ENCODE results near the gene THEM4. TPM values are rescaled to one million over a fixed set of nuclear protein-coding genes. Genes with fewer than 3 reads are reported as not detected.
"Not testable (repeated sequence)": the region's sequence is repeated elsewhere in the genome, so short reads cannot be mapped to it uniquely, and the experiment has no call there.

Gene THEM4
- total RNA-seq, 1 experiment from 2014 or later = 41.4 TPM

DNA sequence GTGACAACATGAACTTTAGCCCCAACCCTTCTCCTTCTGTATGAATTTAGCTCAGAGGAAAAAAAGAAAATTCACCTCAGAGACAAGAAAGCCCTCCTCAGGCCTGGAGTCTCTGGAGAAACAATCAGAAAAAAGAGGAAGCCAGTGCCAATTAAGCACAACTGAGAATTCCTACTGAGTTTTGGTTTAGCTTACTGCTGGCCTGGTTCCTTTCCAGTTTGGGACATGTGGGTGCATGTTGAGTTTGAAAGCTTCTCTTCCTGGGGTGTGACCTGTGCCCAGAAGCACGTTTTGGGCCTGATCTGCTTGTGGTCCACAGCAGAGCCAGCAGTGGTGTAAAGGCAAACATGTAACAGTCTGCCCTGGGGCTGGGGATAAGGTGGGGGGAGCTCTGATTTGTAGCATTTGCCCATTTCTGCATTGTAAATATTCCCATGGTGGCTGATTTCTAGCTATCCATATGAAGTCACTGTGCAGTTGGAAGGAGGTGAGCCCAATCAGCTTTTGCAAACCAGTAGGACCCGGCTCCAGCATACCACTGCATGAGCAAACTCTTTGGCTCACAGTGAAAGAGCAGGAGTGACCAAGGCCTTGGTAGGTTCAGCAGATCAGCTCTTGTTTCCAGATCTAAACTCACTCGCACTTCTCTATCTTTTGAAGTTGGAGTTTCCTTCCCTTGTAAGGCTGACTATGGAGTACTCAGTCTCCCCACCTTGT, 51.1 kb downstream of the THEM4 start:
- no peak for DNase-seq
- intact Hi-C loops (cut with micrococcal nuclease; ENCODE audit: unreplicated experiment) = no loop called here
- ChIA-PET CTCF (interaction anchor here (0.7 kb wide), 1 partner anchor 16 kb away, joined by 3 read pairs; no protein-coding TSS in a partner anchor), POLR2A (ENCODE audit: unreplicated experiment) (interaction anchor here (0.6 kb wide), 1 partner anchor 19 kb away, joined by 3 read pairs; the partner anchor contains the start of gene C2CD4D)
- H3K27me3 ChIP-seq (ENCODE audit: insufficient read depth, low read depth) = no peaks in the 10 kb centered on the region
- H3K27ac ChIP-seq = no peak overlapping the region
- H3K4me2 ChIP-seq = no peak overlapping the region
- no peaks in the 10 kb centered on the region for H3F3A ChIP-seq (ENCODE audit: insufficient read depth, low read depth)
- no peaks in the 10 kb centered on the region for H3K36me3 ChIP-seq (ENCODE audit: low read depth)
- no peak overlapping the region for H2AFZ ChIP-seq
- no peaks in the 10 kb centered on the region for H3K9me3 ChIP-seq (ENCODE audit: insufficient read depth, low read depth)
- no peaks in the 10 kb centered on the region for H3K9me2 ChIP-seq (ENCODE audit: insufficient read depth)
- H3K4me3 ChIP-seq = no peak overlapping the region
- no peaks in the 10 kb centered on the region for H4K20me1 ChIP-seq (ENCODE audit: insufficient read depth)
- no peak for TF ChIP-seq EZH2 (IDR thresholded peaks at IDR 0.05; ENCODE audit: low read depth)
- TF ChIP-seq, protein P1, sequence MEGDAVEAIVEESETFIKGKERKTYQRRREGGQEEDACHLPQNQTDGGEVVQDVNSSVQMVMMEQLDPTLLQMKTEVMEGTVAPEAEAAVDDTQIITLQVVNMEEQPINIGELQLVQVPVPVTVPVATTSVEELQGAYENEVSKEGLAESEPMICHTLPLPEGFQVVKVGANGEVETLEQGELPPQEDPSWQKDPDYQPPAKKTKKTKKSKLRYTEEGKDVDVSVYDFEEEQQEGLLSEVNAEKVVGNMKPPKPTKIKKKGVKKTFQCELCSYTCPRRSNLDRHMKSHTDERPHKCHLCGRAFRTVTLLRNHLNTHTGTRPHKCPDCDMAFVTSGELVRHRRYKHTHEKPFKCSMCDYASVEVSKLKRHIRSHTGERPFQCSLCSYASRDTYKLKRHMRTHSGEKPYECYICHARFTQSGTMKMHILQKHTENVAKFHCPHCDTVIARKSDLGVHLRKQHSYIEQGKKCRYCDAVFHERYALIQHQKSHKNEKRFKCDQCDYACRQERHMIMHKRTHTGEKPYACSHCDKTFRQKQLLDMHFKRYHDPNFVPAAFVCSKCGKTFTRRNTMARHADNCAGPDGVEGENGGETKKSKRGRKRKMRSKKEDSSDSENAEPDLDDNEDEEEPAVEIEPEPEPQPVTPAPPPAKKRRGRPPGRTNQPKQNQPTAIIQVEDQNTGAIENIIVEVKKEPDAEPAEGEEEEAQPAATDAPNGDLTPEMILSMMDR (conservative IDR thresholded peaks at IDR 0.05) = no peak
- 0 out of 2 replicates have a peak, but pooled peaks cover 7% of the 10 kb centered on the region for H3K4me1 ChIP-seq (replicated peaks; ENCODE audit: insufficient read depth)
- BruUV-seq (replicated peaks) = no TSS peak
- no peaks in the 10 kb centered on the region for H3K79me2 ChIP-seq (ENCODE audit: low read depth)

DNA sequence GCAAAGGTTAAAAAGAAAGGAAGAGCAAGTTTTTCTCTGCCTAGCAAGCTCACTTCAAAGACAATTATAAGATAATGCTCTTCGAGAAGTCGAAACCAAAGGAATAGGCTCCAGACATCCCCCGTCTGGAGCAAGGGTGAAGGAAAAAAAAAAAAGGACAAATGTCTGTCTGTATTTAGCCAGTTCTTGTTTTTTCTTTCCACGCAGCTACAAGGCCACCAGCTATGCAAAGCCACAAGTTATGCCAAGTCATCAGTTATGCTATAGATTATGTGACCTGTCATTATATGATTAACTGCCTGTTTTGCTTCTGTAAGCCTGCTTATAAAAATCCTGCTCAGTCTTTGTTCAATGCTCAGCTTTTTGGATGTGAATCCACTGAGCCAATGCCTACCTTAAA, 53.4 kb downstream of the THEM4 start:
- no peak overlapping the region for H3K4me3 ChIP-seq
- H3K79me2 ChIP-seq (ENCODE audit: low read depth) = no peaks in the 10 kb centered on the region
- H3K9me2 ChIP-seq (ENCODE audit: insufficient read depth) = no peaks in the 10 kb centered on the region
- H3K36me3 ChIP-seq (ENCODE audit: low read depth) = no peaks in the 10 kb centered on the region
- CTCF ChIA-PET = interaction anchor here (0.7 kb wide), 1 partner anchor 52 kb away, joined by 8 read pairs; no protein-coding TSS in a partner anchor
- H3K27me3 ChIP-seq (ENCODE audit: insufficient read depth, low read depth) = no peaks in the 10 kb centered on the region
- no peak overlapping the region for H3K4me2 ChIP-seq
- H3F3A ChIP-seq (ENCODE audit: insufficient read depth, low read depth) = no peaks in the 10 kb centered on the region
- H2AFZ ChIP-seq = no peak overlapping the region
- BruUV-seq (replicated peaks) = no TSS peak
- no peak overlapping the region for H3K27ac ChIP-seq
- TF ChIP-seq, protein P1 (conservative IDR thresholded peaks at IDR 0.05) = no peak
- no peak for TF ChIP-seq EZH2 (IDR thresholded peaks at IDR 0.05; ENCODE audit: low read depth)
- intact Hi-C loops (cut with micrococcal nuclease; ENCODE audit: unreplicated experiment) = no loop called here
- no peak for DNase-seq
- POLR2A ChIA-PET (ENCODE audit: unreplicated experiment) = interaction anchor here (0.6 kb wide), 2 partner anchors 193 to 464 kb away, joined by 7 to 15 read pairs; no protein-coding TSS in a partner anchor
- 0 out of 2 replicates have a peak, but pooled peaks cover 3% of the 10 kb centered on the region for H3K4me1 ChIP-seq (replicated peaks; ENCODE audit: insufficient read depth)
- no peaks in the 10 kb centered on the region for H4K20me1 ChIP-seq (ENCODE audit: insufficient read depth)
- no peaks in the 10 kb centered on the region for H3K9me3 ChIP-seq (ENCODE audit: insufficient read depth, low read depth)

DNA sequence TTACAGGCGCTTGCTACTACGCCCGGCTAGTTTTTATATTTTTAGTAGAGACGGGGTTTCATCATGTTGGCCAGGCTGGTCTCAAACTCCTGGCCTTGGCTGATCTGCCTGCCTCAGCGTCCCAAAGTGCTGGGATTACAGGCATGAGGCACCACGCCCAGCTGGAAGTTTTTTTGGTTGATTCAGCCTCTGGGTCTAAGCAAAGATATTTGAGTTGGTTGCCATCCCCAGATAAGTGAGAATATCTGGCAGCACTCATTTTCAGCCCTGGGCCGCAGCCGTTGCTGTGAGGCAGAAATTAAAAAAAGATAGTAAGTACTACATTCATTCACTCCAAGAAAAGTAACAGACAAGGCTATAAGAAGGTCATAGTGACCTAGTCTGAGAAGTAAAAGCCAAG, 53.8 kb downstream of the THEM4 start:
- POLR2A ChIA-PET (ENCODE audit: unreplicated experiment) = interaction anchor here (0.6 kb wide), 1 partner anchor 465 kb away, joined by 7 read pairs; no protein-coding TSS in a partner anchor
- H3K36me3 ChIP-seq (ENCODE audit: low read depth); H3K79me2 ChIP-seq (ENCODE audit: low read depth); DNase-seq; H3F3A ChIP-seq (ENCODE audit: insufficient read depth, low read depth); H3K4me3 ChIP-seq; CTCF ChIA-PET; H3K27ac ChIP-seq; H3K27me3 ChIP-seq (ENCODE audit: insufficient read depth, low read depth); BruUV-seq (replicated peaks); H3K9me2 ChIP-seq (ENCODE audit: insufficient read depth); H2AFZ ChIP-seq; H3K9me3 ChIP-seq (ENCODE audit: insufficient read depth, low read depth); H3K4me1 ChIP-seq (replicated peaks; ENCODE audit: insufficient read depth); H3K4me2 ChIP-seq; intact Hi-C loops (cut with micrococcal nuclease; ENCODE audit: unreplicated experiment); H4K20me1 ChIP-seq (ENCODE audit: insufficient read depth): not testable (repeated sequence)
